ENCODE measurements around the gene PDE4D. TPM values are rescaled to one million over a fixed set of nuclear protein-coding genes. Genes with fewer than 3 reads are reported as not detected.
A peak's percentile ranks its signal among the peaks of the same experiment; 100 is the strongest.

PDE4D gene
- total RNA-seq, 1 donor from 2014 or later = 11.8 TPM

- no peak for DNase-seq (ENCODE audit: low read depth, low spot score)
- TF ChIP-seq, protein P1, sequence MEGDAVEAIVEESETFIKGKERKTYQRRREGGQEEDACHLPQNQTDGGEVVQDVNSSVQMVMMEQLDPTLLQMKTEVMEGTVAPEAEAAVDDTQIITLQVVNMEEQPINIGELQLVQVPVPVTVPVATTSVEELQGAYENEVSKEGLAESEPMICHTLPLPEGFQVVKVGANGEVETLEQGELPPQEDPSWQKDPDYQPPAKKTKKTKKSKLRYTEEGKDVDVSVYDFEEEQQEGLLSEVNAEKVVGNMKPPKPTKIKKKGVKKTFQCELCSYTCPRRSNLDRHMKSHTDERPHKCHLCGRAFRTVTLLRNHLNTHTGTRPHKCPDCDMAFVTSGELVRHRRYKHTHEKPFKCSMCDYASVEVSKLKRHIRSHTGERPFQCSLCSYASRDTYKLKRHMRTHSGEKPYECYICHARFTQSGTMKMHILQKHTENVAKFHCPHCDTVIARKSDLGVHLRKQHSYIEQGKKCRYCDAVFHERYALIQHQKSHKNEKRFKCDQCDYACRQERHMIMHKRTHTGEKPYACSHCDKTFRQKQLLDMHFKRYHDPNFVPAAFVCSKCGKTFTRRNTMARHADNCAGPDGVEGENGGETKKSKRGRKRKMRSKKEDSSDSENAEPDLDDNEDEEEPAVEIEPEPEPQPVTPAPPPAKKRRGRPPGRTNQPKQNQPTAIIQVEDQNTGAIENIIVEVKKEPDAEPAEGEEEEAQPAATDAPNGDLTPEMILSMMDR (conservative IDR thresholded peaks at IDR 0.05) = no peak
- H3K4me3 Mint-ChIP-seq = no peak overlapping the region
- no peaks in the 10 kb centered on the region for H3K27me3 Mint-ChIP-seq (ENCODE audit: low read depth)
- peaks cover 2% of the 10 kb centered on the region for H3K36me3 Mint-ChIP-seq (ENCODE audit: low read depth)
- no peak overlapping the region for H3K27ac Mint-ChIP-seq (ENCODE audit: unreplicated experiment)
- peaks cover 11% of the 10 kb centered on the region for H3K4me1 Mint-ChIP-seq
- H3K9me3 Mint-ChIP-seq = no peaks in the 10 kb centered on the region
Measured at GRCh38 chr5:59282726-59283125, 610.8 kb downstream of the PDE4D start.

DNA sequence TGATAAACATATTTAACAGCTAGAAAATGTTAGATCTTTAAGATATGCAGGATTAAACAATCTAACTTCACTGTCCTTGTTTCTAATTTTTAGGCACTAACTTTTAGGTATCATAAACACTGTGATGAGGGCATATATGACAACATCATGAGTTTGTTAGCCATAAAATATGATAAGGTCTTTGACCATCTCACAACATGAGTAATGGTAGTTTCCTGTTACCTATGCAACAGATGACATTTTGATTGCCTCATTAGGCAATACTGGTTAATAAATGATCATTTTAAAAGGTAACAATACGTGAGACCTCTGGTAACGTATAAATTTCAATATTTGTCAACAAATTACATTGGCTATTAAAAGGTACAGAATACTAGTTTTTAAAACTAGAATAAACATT is 613.5 kb downstream of the PDE4D start:
- Mint-ChIP-seq H3K4me1 (peaks cover 24% of the 10 kb centered on the region), H3K9me3 (no peaks in the 10 kb centered on the region), H3K36me3 (ENCODE audit: low read depth) (no peaks in the 10 kb centered on the region), H3K27ac (ENCODE audit: unreplicated experiment) (no peak overlapping the region), H3K4me3 (no peak overlapping the region), H3K27me3 (ENCODE audit: low read depth) (no peaks in the 10 kb centered on the region)
- TF ChIP-seq, protein P1 (conservative IDR thresholded peaks at IDR 0.05) = no peak
- DNase-seq (ENCODE audit: low read depth, low spot score) = no peak

DNA sequence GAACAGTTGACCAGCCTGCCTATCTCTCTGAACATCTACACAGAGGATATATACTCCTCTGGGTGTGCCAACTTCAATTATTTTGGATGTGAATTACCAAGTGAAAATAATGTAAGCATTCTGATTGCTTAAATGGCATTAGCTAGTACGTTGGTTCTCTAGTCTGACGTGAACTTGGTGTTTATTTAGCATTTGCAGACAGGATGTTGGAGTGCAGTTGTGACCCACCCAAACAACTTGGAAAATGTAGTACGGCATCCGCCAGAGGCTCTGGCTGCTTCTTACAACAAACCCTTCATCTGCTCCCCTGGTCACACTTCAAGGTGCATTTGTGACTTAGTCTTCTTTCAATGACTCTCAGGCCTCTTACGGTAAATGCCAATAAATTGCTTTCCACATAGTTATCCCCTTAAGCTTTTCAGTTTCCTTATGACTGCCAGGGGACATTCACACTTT is 616.6 kb downstream of the PDE4D start:
- TF ChIP-seq, protein P1 (conservative IDR thresholded peaks at IDR 0.05) = no peak
- H3K4me1 Mint-ChIP-seq = peaks cover 31% of the 10 kb centered on the region
- peak overlapping the region; percentile 21 for H3K4me3 Mint-ChIP-seq
- no peak for DNase-seq (ENCODE audit: low read depth, low spot score)
- no peak overlapping the region for H3K27ac Mint-ChIP-seq (ENCODE audit: unreplicated experiment)
- H3K36me3 Mint-ChIP-seq (ENCODE audit: low read depth) = no peaks in the 10 kb centered on the region
- H3K9me3 Mint-ChIP-seq = no peaks in the 10 kb centered on the region
- no peaks in the 10 kb centered on the region for H3K27me3 Mint-ChIP-seq (ENCODE audit: low read depth)

DNA sequence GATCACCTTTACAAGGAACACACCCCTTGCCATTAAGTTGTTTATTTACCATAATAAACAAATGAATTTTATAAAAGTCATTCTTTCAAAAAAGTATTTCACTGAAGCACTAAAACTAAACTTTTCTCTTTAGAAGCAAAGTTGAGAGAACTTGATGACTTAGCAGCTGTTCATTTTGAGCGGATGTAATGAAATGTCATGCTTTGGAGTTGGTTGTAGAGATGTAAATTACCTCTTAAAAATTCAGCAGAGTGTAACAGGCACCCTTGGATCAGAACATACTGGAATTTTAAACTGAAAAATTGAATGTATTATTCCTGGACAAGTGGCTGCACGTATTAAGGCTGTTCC is 617.2 kb downstream of the PDE4D start:
- Mint-ChIP-seq H3K36me3 (ENCODE audit: low read depth) (no peaks in the 10 kb centered on the region), H3K27me3 (ENCODE audit: low read depth) (no peaks in the 10 kb centered on the region), H3K4me1 (peaks cover 31% of the 10 kb centered on the region), H3K9me3 (no peaks in the 10 kb centered on the region), H3K4me3 (peak overlapping the region; percentile 85), H3K27ac (ENCODE audit: unreplicated experiment) (no peak overlapping the region)
- no peak for DNase-seq (ENCODE audit: low read depth, low spot score)
- TF ChIP-seq, protein P1 (conservative IDR thresholded peaks at IDR 0.05) = no peak

- Mint-ChIP-seq H3K27me3 (ENCODE audit: low read depth) (no peaks in the 10 kb centered on the region), H3K36me3 (ENCODE audit: low read depth) (no peaks in the 10 kb centered on the region), H3K9me3 (no peaks in the 10 kb centered on the region), H3K27ac (ENCODE audit: unreplicated experiment) (peak overlapping the region; percentile 92), H3K4me1 (peaks cover 31% of the 10 kb centered on the region), H3K4me3 (peak overlapping the region; percentile 85)
- DNase-seq (ENCODE audit: low read depth, low spot score) = peak; percentile 29
- TF ChIP-seq, protein P1 (conservative IDR thresholded peaks at IDR 0.05) = no peak
Measured at GRCh38 chr5:59275510-59276324, 617.8 kb downstream of the PDE4D start.
